ENCODE results near the gene LTBP2.

Gene LTBP2

GRCh38 chr14:74648601-74649000 is 36.6 kb upstream of the LTBP2 start:
- TF ChIP-seq CTCF (IDR thresholded peaks at IDR 0.05; ENCODE audit: extremely low read depth, insufficient read depth, missing control alignments), result no peak
- in situ Hi-C loops (cut with MboI; ENCODE audit: low pct_unique_long_range_greater_than_20kb, low sequenced_read_pairs, unreplicated experiment), result no loop called here
- DNase-seq (ENCODE audit: low spot score), result no peak

GRCh38 chr14:74647678-74648461 is 35.8 kb upstream of the LTBP2 start:
- DNase-seq (ENCODE audit: low spot score), result no peak
- TF ChIP-seq CTCF (IDR thresholded peaks at IDR 0.05; ENCODE audit: extremely low read depth, insufficient read depth, missing control alignments), result no peak
- in situ Hi-C loops (cut with MboI; ENCODE audit: low pct_unique_long_range_greater_than_20kb, low sequenced_read_pairs, unreplicated experiment), result no loop called here

- DNase-seq (ENCODE audit: low spot score), result no peak
- TF ChIP-seq CTCF (IDR thresholded peaks at IDR 0.05; ENCODE audit: extremely low read depth, insufficient read depth, missing control alignments), result no peak
- in situ Hi-C loops (cut with MboI; ENCODE audit: low pct_unique_long_range_greater_than_20kb, low sequenced_read_pairs, unreplicated experiment), result no loop called here
Measured at GRCh38 chr14:74647061-74647677, 35.1 kb upstream of the LTBP2 start.

GRCh38 chr14:74645756-74646470 is 33.9 kb upstream of the LTBP2 start:
- TF ChIP-seq CTCF (IDR thresholded peaks at IDR 0.05; ENCODE audit: extremely low read depth, insufficient read depth, missing control alignments), result no peak
- in situ Hi-C loops (cut with MboI; ENCODE audit: low pct_unique_long_range_greater_than_20kb, low sequenced_read_pairs, unreplicated experiment), result no loop called here
- no peak for DNase-seq (ENCODE audit: low spot score)

GRCh38 chr14:74645244-74645643 is 33.2 kb upstream of the LTBP2 start:
- in situ Hi-C loops (cut with MboI; ENCODE audit: low pct_unique_long_range_greater_than_20kb, low sequenced_read_pairs, unreplicated experiment), result no loop called here

More at GRCh38 chr14:74645244-74645643, 33.2 kb upstream of the LTBP2 start:
- TF ChIP-seq CTCF (IDR thresholded peaks at IDR 0.05; ENCODE audit: extremely low read depth, insufficient read depth, missing control alignments), result no peak
- no peak for DNase-seq (ENCODE audit: low spot score)
